ENCODE measurements around the gene E4F1. TPM values are rescaled to one million over a fixed set of nuclear protein-coding genes. Genes with fewer than 3 reads are reported as not detected.
A peak's percentile ranks its signal among the peaks of the same experiment; 100 is the strongest.

The E4F1 gene
- total and polyA plus RNA-seq, 2 of the 13 experiments (the other 11 are each of a cell fraction or from before 2014, with no cell fraction given), result 13.8 to 19.5 TPM

GRCh38 chr16:2276368-2277195, 53.2 kb downstream of the E4F1 start:
- FAIRE-seq (no peak), DNase-seq (ENCODE audit: low spot score) (no peak), ATAC-seq (peak; percentile 21)
- POLR2A ChIA-PET, result no interaction called here
- no peaks in the 10 kb centered on the region for H3K9me3 ChIP-seq (ENCODE audit: low read length)
- peaks cover 27% of the 10 kb centered on the region; the same call in 1 of the 2 replicates for H3K4me1 ChIP-seq (ENCODE audit: insufficient read depth, low read length)
- H3K36me3 ChIP-seq (replicated peaks in 1 of 2; ENCODE audit: control insufficient read depth in 1 of 2, insufficient read depth in 2 of 2, low read length in 2 of 2), result 0 out of 5 replicates have a peak, but pooled peaks cover 0 to 2% of the 10 kb centered on the region in 2 experiments
- intact Hi-C loops (cut with micrococcal nuclease; ENCODE audit: unreplicated experiment), result no loop called here
- CTCF ChIA-PET (ENCODE audit: low intra/inter-chr PET ratio, low total read pairs), result no interaction called here
- in situ Hi-C loops (cut with HindIII; ENCODE audit: extremely low pct_ligation_motif_present, low pct_unique_long_range_greater_than_20kb), result no loop called here
- TF ChIP-seq ZNF263 (CRISPR knock-in tag; IDR thresholded peaks at IDR 0.05) (peak; percentile 76), SP1 (IDR thresholded peaks at IDR 0.05) (no peak), SP1 (CRISPR knock-in tag; IDR thresholded peaks at IDR 0.05) (no peak), ZNF780A (CRISPR knock-in tag; IDR thresholded peaks at IDR 0.05) (no peak)
- H4K20me1 ChIP-seq (ENCODE audit: insufficient read depth, low read length), result no peaks in the 10 kb centered on the region
- BruUV-seq (replicated peaks), result no TSS peak
- H3K9ac ChIP-seq (ENCODE audit: insufficient read depth, low read depth, low read length), result no peak overlapping the region
- no peak overlapping the region for H2AFZ ChIP-seq (ENCODE audit: low read length)
- no peak overlapping the region for H3K27ac ChIP-seq (ENCODE audit: extremely low read length, insufficient read depth, low read length)
- H3K27me3 ChIP-seq (ENCODE audit: control insufficient read depth in 1 of 2, insufficient read depth in 2 of 2, low read length in 2 of 2), result peaks cover 20 to 63% of the 10 kb centered on the region in 2 experiments
- H3K79me2 ChIP-seq (ENCODE audit: insufficient read depth, low read length), result no peaks in the 10 kb centered on the region
- no peak overlapping the region for H3K4me3 ChIP-seq (replicated peaks in 1 of 3; ENCODE audit: insufficient read depth in 1 of 3, low read depth in 2 of 3, low read length in 3 of 3)
- H3K4me2 ChIP-seq (ENCODE audit: low read depth, low read length), result no peak overlapping the region
- 37% methylated on average over 16 of the region's 26 CpGs for WGBS (ENCODE audit: low lambda C conversion rate)

GRCh38 chr16:2277466-2278271, 54.3 kb downstream of the E4F1 start:
- intact Hi-C loops (cut with micrococcal nuclease; ENCODE audit: unreplicated experiment), result no loop called here
- Histone ChIP-seq H3K79me2 (ENCODE audit: insufficient read depth, low read length) (no peaks in the 10 kb centered on the region), H3K36me3 (replicated peaks in 1 of 2; ENCODE audit: control insufficient read depth in 1 of 2, insufficient read depth in 2 of 2, low read length in 2 of 2) (no peaks in the 10 kb centered on the region), H3K4me2 (ENCODE audit: low read depth, low read length) (peak overlapping the region; percentile 23; the same call in 1 of the 2 replicates), H4K20me1 (ENCODE audit: insufficient read depth, low read length) (no peaks in the 10 kb centered on the region), H3K27me3 (ENCODE audit: control insufficient read depth in 1 of 2, insufficient read depth in 2 of 2, low read length in 2 of 2) (peaks cover 22 to 63% of the 10 kb centered on the region in 2 experiments), H3K27ac (ENCODE audit: extremely low read length, insufficient read depth, low read length) (no peak overlapping the region), H3K4me3 (replicated peaks in 1 of 3; ENCODE audit: insufficient read depth in 1 of 3, low read depth in 2 of 3, low read length in 3 of 3) (no peak overlapping the region; a peak in 1 of 6 replicates), H3K4me1 (ENCODE audit: insufficient read depth, low read length) (peaks cover 27% of the 10 kb centered on the region; the same call in 1 of the 2 replicates), H3K9ac (ENCODE audit: insufficient read depth, low read depth, low read length) (no peak overlapping the region), H2AFZ (ENCODE audit: low read length) (no peak overlapping the region), H3K9me3 (ENCODE audit: low read length) (no peaks in the 10 kb centered on the region)
- peak; percentile 16 for ATAC-seq
- ChIA-PET CTCF (ENCODE audit: low intra/inter-chr PET ratio, low total read pairs) (no interaction called here), POLR2A (interaction anchor here (1.5 kb wide), 1 partner anchor 26 kb away, joined by 4 read pairs; the partner anchor contains the start of gene ECI1)
- BruUV-seq (replicated peaks), result no TSS peak
- in situ Hi-C loops (cut with HindIII; ENCODE audit: extremely low pct_ligation_motif_present, low pct_unique_long_range_greater_than_20kb), result no loop called here
- no peak for DNase-seq (ENCODE audit: low spot score)
- FAIRE-seq, result no peak
- 21% methylated on average over 8 of the region's 25 CpGs for WGBS (ENCODE audit: low lambda C conversion rate)
- TF ChIP-seq XBP1 (CRISPR knock-in tag; IDR thresholded peaks at IDR 0.05) (no peak), HOXD1 (CRISPR knock-in tag; IDR thresholded peaks at IDR 0.05) (no peak), ARID3A (IDR thresholded peaks at IDR 0.05; ENCODE audit: low read depth, low read length) (no peak), ZNF75D (CRISPR knock-in tag; IDR thresholded peaks at IDR 0.05; ENCODE audit: borderline replicate concordance) (no peak), ZNF275 (CRISPR knock-in tag; IDR thresholded peaks at IDR 0.05; ENCODE audit: borderline replicate concordance) (no peak), UBTF (CRISPR knock-in tag; IDR thresholded peaks at IDR 0.05) (no peak)
